ENCODE data around the gene AP5Z1. TPM values are rescaled to one million over a fixed set of nuclear protein-coding genes. Genes with fewer than 3 reads are reported as not detected.
A peak's percentile ranks its signal among the peaks of the same experiment; 100 is the strongest.

Gene AP5Z1
- total RNA-seq, 2 donors from 2014 or later = 27.8 to 29.0 TPM

GRCh38 chr7:4808026-4808425 lies 32.6 kb downstream of the AP5Z1 start:
- no peak for DNase-seq (ENCODE audit: low spot score)
- intact Hi-C loops (cut with DNase I) = loop anchor here (10.0 kb wide), 2 partner anchors 57 to 67 kb away; partner anchors contain the start of gene PAPOLB (in 1 of the 2)

- DNase-seq (ENCODE audit: low spot score) = no peak
- intact Hi-C loops (cut with DNase I) = loop anchor here (10.0 kb wide), 2 partner anchors 56 to 66 kb away; partner anchors contain the start of gene PAPOLB (in 1 of the 2)
Observed at GRCh38 chr7:4808565-4808964, 33.1 kb downstream of the AP5Z1 start.

DNA sequence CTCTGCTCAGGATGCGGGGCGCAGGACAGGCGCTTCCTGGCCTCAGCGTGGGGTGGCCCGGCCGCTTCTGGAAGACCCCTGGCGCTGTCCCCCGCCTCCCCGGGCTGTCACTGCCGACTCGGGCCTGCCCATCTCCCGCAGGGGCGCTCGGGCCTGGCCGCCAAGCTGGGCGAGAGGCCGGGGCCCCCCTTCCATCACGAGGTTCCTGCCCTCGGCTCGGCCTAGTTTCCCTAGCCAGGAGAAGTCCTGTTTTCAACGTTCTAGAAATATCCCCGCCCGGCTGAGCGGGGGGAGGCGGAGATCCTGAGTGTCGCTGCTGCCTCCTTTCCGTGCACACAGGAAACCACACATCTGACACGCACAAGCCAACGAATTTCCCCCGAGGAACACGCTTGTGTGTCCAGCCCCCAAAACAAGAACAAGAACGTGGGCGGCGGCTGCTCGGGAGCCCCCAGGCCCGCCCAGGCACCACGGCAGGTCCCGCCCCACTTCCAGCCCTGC lies 33.7 kb downstream of the AP5Z1 start:
- intact Hi-C loops (cut with DNase I) = loop anchor here (10.0 kb wide), 2 partner anchors 56 to 66 kb away; partner anchors contain the start of gene PAPOLB (in 1 of the 2)
- no peak for DNase-seq (ENCODE audit: low spot score)

GRCh38 chr7:4809666-4810065 lies 34.2 kb downstream of the AP5Z1 start:
- no peak for DNase-seq (ENCODE audit: low spot score)
- intact Hi-C loops (cut with DNase I) = loop anchor here (10.0 kb wide), 2 partner anchors 55 to 65 kb away; partner anchors contain the start of gene PAPOLB (in 1 of the 2)

GRCh38 chr7:4814433-4814832 lies 39.0 kb downstream of the AP5Z1 start:
- no peak for DNase-seq (ENCODE audit: low spot score)
- intact Hi-C loops (cut with DNase I) = no loop called here

GRCh38 chr7:4815121-4815520 lies 39.7 kb downstream of the AP5Z1 start:
- DNase-seq (ENCODE audit: low spot score) = no peak
- intact Hi-C loops (cut with DNase I) = no loop called here

GRCh38 chr7:4815609-4816418 lies 40.4 kb downstream of the AP5Z1 start:
- intact Hi-C loops (cut with DNase I) = no loop called here
- no peak for DNase-seq (ENCODE audit: low spot score)

- intact Hi-C loops (cut with DNase I) = no loop called here
- DNase-seq (ENCODE audit: low spot score) = no peak
Observed at GRCh38 chr7:4816419-4817080, 41.1 kb downstream of the AP5Z1 start.

DNA sequence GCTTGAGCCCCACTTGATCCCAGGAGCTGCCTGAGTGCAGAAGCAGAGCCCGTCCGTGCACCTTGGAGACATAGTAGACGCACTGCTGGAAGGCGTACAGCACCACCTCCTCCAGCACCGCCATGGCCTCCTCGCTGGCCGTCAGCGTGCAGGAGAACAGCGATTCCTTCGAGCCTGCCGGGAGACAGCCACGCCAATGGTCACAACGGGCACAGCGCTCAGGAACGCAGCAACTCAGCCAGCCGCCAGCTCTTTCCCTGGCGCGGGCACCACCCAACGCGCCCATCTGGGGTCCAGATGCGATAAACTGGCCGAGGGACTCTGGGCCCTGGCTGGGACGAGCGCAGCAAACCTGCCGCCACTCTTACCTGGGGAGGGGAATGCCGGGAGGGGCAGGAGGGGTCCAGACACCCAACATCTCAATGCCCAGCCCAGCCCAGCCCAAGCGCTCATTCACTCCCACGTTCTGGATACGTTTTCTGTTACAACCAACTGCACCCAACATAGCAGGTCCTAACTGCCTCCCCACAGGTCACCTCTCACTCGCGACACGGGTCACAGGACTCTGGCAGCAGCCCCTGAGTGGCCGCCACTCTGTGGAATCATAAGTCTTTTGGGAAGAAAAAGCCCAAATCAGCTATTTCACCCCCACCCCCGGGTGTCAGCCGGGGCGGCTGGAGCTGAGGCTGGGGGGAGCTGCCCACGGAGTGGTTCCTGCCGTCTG lies 41.9 kb downstream of the AP5Z1 start:
- intact Hi-C loops (cut with DNase I) = no loop called here
- DNase-seq (ENCODE audit: low spot score) = no peak

- intact Hi-C loops (cut with DNase I) = no loop called here
- DNase-seq (ENCODE audit: low spot score) = peak; percentile 79
Observed at GRCh38 chr7:4818000-4818794, 42.8 kb downstream of the AP5Z1 start.

DNA sequence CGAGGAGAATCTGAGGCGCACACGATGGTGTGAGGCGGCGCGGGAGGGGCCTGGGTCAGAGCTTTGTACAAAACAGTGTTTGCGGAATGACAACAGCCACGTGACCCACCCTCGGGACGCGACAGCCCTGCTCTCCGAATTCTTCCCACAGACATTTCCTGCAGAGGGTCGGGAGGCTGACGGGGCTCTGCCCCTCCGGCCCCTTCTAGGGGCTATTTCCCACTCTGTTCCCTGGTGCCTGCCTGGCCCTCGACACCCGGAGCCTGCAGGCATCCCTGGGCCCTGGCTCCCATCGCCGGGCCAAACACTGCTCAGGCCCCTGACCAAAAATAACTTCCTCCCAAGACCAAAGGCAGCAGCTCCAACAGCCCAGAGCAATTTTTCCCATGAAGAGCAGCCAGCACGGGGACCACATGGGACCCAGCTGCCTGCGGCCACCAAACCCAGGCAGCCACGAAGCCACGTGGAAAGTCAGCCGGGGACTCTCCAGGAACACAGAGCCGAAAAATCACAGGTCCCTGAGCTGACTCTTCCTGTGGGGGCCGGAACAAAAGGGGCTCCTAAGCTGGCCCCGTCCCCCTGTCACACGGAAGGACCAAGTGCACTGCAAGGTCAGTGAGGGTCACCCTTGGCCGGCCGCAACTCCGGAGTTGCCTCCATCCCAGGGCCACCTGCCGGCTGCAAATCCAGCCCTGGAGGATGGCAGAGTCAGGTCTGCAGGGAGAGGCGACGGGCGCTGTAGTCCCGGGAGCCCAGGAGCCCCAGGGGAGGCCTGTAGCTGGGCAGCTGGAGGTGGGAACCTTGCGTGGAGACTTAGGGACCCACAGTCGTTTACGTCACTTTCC lies 44.4 kb downstream of the AP5Z1 start:
- intact Hi-C loops (cut with DNase I) = no loop called here
- no peak for DNase-seq (ENCODE audit: low spot score)

- intact Hi-C loops (cut with DNase I) = no loop called here
- no peak for DNase-seq (ENCODE audit: low spot score)
Observed at GRCh38 chr7:4820405-4820966, 45.1 kb downstream of the AP5Z1 start.

DNA sequence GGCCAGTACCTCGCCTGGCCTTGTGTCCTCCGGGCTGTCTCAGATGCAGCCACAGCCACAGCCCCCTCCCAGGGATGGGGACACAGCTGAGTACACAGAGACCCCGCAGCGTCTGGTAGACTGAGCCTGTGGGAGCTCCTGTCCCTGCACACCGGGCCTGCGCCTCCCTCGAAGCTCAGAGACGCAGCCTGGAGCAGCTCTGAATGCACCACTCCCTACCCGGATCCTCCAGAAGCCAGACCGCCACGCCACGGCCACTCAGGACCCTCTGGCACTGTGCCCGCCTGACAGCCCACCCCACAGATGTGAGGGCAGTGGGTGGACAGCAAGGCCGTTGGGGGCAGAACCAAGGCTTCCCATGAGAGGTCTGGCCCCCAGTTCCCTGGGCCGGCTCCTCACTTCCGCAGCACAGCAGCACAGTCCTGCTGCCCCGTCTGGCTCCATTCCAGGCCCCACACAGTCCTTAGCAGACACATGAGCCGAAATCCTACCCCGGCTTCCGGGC lies 45.6 kb downstream of the AP5Z1 start:
- DNase-seq (ENCODE audit: low spot score) = no peak
- intact Hi-C loops (cut with DNase I) = no loop called here

GRCh38 chr7:4822677-4823076 lies 47.3 kb downstream of the AP5Z1 start:
- no peak for DNase-seq (ENCODE audit: low spot score)
- intact Hi-C loops (cut with DNase I) = no loop called here

DNA sequence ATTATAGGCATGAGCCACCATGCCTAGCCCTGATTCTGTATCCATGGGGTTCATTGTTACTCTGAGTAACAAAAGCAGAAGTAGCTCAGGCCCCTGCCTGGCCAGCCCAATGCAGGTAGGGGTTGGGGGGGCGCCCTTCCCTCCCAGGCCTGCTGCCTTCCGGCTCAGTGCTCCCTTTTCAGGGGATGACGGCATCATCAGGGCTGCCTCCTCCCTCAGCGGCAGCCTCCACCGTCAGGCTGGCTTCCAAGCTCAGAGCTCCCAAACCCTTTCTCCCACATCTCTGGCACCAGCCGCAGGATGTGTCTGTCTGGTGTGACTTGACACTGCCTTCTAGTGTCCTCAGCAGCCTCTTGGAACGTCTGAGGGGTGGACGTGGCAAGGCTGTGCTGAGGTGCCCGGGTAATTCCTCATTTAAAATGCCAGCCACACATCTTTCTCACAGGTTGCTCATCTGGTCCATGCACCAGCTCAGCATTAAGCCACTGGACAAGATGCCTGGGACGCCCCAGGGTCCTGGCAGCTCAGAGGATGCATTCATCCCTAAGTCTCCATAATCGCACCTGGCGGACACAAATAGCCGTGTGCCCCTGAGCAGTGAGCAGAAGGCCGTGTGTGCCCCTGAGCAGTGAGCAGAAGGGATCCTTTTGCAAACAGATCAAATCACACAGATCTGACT lies 48.2 kb downstream of the AP5Z1 start:
- intact Hi-C loops (cut with DNase I) = no loop called here
- no peak for DNase-seq (ENCODE audit: low spot score)

DNA sequence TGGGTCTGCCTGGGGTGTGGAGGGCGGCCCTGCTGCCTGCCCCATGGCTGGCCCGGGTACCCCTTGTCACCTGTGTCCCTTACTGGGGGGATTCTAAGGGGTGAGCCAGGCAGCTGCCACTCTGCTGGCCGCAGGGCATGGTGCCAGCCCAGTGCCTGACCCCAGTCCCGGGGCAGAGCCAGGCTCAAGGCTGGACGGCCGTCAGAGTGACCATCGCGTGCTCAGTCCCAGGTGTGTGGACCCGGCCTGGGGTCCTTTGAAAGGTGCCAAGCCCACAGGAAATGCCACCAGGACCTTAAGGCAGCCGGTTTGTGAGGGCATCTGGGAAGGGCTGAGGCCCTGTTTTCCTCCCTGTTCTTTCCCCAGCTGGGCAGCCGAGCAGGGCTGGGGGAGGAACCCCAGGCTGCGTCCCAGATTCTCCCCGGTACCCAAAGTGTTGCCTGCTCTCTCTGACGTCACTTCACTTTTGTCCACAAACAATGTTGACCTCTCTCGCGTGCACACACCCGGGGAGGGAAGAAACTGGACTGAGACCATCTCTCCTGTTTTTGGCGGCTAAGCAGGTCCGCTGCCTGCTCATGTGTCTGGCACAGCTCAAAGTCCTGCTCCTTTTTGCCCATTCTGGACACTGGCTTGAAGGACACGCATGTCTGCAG lies 48.8 kb downstream of the AP5Z1 start:
- intact Hi-C loops (cut with DNase I) = no loop called here
- DNase-seq (ENCODE audit: low spot score) = no peak

DNA sequence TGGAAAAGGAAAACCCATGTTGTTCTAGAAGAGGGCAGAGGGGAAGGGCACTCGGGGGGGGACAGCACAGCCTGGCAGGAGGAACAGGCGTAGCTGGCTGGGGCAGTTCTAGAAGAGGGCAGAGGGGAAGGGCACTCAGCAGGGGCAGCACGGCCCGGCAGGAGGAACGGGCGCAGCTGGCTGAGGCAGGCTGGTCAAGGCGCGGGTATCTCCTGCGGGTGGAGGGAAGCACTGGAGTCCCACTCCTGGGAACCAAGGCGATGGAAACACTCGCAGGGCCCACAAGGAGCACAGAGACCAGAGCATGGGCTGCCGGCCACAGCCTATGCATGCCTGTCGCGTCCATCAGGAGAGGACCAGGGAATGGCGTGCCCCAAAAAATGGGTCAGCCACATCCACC lies 49.7 kb downstream of the AP5Z1 start:
- DNase-seq (ENCODE audit: low spot score) = peak; percentile 53
- intact Hi-C loops (cut with DNase I) = no loop called here

All from posterior vena cava (tissue), 2 donors.